A673 (cell line): ENCODE data around the gene OR51V1. TPM values are rescaled to one million over a fixed set of nuclear protein-coding genes. Genes with fewer than 3 reads are reported as not detected.

Experiments
- BruUV-seq: library from RNA; stranded (reverse); fragments of 400-500 nt; replicated peaks from 2 replicates; lab custom pipeline; 2021; lab: Mats Ljungman, UMichigan
- CTCF ChIA-PET: fragments of 300-600 bp; sonication (Branson Sonifier 250); formaldehyde crosslinking; loops from one replicate; lab custom pipeline; 2022; ENCODE audit warnings: antibody characterized with exemption; lab: Charles Lee
- POLR2A ChIA-PET: fragments of 300-600 bp; sonication (Branson Sonifier 250); formaldehyde crosslinking; loops from one replicate; lab custom pipeline; 2022; ENCODE audit warnings: antibody characterized with exemption; ENCODE audit not compliant: low non-redundant PET; lab: Charles Lee
- DNase-seq: peaks from one replicate; pipeline ENCODE4 v3.0.0-alpha.2; 2015; ENCODE audit warnings: low spot score
- H3K27ac ChIP-seq: fragments of 200-600 bp; sonication (generic); 2 replicates; pipeline ENCODE4 v1.5.1; 2016; ENCODE audit warnings: mixed run types, low read depth, mild to moderate bottlenecking, mixed read lengths, antibody characterized with exemption, low read length; ENCODE audit not compliant: poor library complexity, severe bottlenecking
- H3K27me3 ChIP-seq: fragments of 200-600 bp; sonication (generic); replicated peaks from 2 replicates; pipeline ENCODE4 v1.6.1; 2017; ENCODE audit warnings: mixed run types, low read depth, mild to moderate bottlenecking, mixed read lengths, antibody characterized with exemption, low read length; ENCODE audit not compliant: insufficient read depth, poor library complexity
- H3K36me3 ChIP-seq: fragments of 200-600 bp; sonication (generic); 2 replicates; pipeline ENCODE4 v1.6.1; 2016; ENCODE audit warnings: mixed run types, mild to moderate bottlenecking, mixed read lengths, antibody characterized with exemption, low read length; ENCODE audit not compliant: insufficient read depth, poor library complexity, severe bottlenecking
- H3K4me1 ChIP-seq: fragments of 200-600 bp; sonication (generic); 2 replicates; pipeline ENCODE4 v1.6.1; 2017; ENCODE audit warnings: mixed run types, mild to moderate bottlenecking, mixed read lengths, antibody characterized with exemption, low read length; ENCODE audit not compliant: insufficient read depth, poor library complexity, severe bottlenecking
- H3K4me3 ChIP-seq: fragments of 200-600 bp; sonication (generic); 2 replicates; pipeline ENCODE4 v1.5.1; 2016; ENCODE audit warnings: low read depth, mixed run types, mild to moderate bottlenecking, mixed read lengths, low read length; ENCODE audit not compliant: poor library complexity, severe bottlenecking
- H3K9me3 ChIP-seq: fragments of 200-600 bp; sonication (generic); 2 replicates; pipeline ENCODE4 v1.6.1; 2016; ENCODE audit warnings: mixed run types, low read depth, mild to moderate bottlenecking, mixed read lengths, antibody characterized with exemption, low read length; ENCODE audit not compliant: poor library complexity, severe bottlenecking
- EZH2 ChIP-seq: fragments of 200-600 bp; sonication (generic); IDR thresholded peaks from 2 replicates; pipeline ENCODE4 v1.6.1; 2017; ENCODE audit warnings: borderline replicate concordance, low read depth, mild to moderate bottlenecking, mixed read lengths, antibody characterized with exemption, low read length; ENCODE audit not compliant: poor library complexity, severe bottlenecking
- intact Hi-C: fragments of 100-400 bp; cut with micrococcal nuclease; formaldehyde crosslinking; loops from one replicate; pipeline ENCODE4 v1.10.0; 2022; ENCODE audit not compliant: unreplicated experiment
- total RNA-seq: library from RNA; stranded (reverse); gene quantifications from 2 replicates; pipeline ENCODE4 v1.2.3, GENCODE V29; 2021
- TF ChIP-seq, protein P1 (sequence below): fragments of 300-800, 200-600 bp; sonication (generic); conservative IDR thresholded peaks from 2 replicates; pipeline ENCODE4 v1.5.1; 2017; ENCODE audit warnings: low read depth, mild to moderate bottlenecking, antibody characterized with exemption, low read length, moderate library complexity, mixed read lengths

Gene OR51V1
- total RNA-seq, 1 experiment from 2014 or later: not detected

DNA sequence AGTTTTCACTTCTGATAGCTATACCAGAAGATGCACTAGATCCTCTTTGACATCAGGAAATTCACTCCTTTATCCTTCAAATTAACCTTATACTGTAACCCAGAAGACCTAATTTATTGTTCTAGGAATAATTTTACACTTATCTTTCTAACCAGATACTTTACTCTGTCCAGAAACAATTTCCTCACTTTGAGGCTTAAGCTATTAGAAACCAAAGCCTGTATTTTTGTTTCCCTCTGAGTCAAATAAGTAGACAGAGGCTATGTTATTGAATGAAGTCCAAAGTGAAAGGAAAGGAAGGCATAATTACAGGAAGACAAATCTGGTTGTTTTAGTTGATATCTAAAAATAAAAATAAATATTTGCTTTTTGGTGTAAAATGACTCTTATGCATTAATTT is 2.2 kb downstream of the OR51V1 start:
- Histone ChIP-seq H3K4me3 (no peak overlapping the region), H3K4me1 (no peaks in the 10 kb centered on the region), H3K9me3 (no peaks in the 10 kb centered on the region), H3K27me3 (no peaks in the 10 kb centered on the region), H3K36me3 (no peaks in the 10 kb centered on the region), H3K27ac (no peak overlapping the region)
- no peak for DNase-seq
- no TSS peak for BruUV-seq
- intact Hi-C loops: no loop called here
- ChIA-PET POLR2A (no interaction called here), CTCF (no interaction called here)
- TF ChIP-seq, protein P1, sequence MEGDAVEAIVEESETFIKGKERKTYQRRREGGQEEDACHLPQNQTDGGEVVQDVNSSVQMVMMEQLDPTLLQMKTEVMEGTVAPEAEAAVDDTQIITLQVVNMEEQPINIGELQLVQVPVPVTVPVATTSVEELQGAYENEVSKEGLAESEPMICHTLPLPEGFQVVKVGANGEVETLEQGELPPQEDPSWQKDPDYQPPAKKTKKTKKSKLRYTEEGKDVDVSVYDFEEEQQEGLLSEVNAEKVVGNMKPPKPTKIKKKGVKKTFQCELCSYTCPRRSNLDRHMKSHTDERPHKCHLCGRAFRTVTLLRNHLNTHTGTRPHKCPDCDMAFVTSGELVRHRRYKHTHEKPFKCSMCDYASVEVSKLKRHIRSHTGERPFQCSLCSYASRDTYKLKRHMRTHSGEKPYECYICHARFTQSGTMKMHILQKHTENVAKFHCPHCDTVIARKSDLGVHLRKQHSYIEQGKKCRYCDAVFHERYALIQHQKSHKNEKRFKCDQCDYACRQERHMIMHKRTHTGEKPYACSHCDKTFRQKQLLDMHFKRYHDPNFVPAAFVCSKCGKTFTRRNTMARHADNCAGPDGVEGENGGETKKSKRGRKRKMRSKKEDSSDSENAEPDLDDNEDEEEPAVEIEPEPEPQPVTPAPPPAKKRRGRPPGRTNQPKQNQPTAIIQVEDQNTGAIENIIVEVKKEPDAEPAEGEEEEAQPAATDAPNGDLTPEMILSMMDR: no peak
- no peak for TF ChIP-seq EZH2

DNA sequence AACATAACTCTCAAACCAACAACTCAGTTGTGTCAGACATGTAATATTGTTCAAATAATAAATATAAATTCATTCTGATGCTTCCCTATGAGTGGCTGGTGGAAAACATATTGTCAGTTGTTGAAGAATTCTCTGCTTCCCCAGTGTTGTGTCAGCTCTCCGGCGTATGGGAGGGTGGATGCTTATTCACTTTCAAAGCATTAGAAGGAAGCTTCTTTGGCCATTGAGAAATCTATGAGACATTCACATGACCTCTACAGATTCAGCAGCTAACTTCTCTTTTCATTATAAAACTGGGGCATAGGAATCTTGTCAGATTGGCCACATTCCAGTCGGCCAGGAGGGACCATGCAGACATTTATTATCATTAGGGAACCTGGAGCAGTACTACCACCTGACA is 2.9 kb downstream of the OR51V1 start:
- intact Hi-C loops: no loop called here
- no peak for DNase-seq
- H3K4me3 ChIP-seq: no peak overlapping the region
- no peaks in the 10 kb centered on the region for H3K4me1 ChIP-seq
- no peaks in the 10 kb centered on the region for H3K9me3 ChIP-seq
- no peak overlapping the region for H3K27ac ChIP-seq
- H3K27me3 ChIP-seq: no peaks in the 10 kb centered on the region
- no peak for TF ChIP-seq EZH2
- TF ChIP-seq, protein P1: no peak
- CTCF ChIA-PET: no interaction called here
- POLR2A ChIA-PET: no interaction called here
- H3K36me3 ChIP-seq: no peaks in the 10 kb centered on the region
- no TSS peak for BruUV-seq

DNA sequence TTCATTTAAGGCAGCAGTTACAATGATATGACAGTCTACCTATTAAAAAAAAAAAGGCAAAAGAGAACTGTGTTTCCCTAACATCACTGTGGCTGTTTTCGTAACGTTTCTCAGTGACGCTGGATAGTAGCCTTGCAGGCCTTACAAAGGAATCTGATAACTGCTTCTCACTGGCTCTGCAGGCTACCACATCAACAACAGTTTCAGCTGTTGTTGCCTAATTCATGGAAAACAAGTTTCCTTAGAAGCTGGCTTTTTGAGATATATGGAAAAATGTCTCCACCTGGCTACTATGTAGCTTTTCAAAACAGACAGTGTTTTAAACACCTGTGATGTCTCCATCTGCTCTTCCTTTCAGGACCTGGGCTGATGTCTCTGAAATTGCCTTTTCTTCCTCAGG is 3.8 kb downstream of the OR51V1 start:
- Histone ChIP-seq H3K36me3 (no peaks in the 10 kb centered on the region), H3K27me3 (no peaks in the 10 kb centered on the region), H3K4me3 (no peak overlapping the region), H3K9me3 (no peaks in the 10 kb centered on the region), H3K27ac (no peak overlapping the region), H3K4me1 (no peaks in the 10 kb centered on the region)
- DNase-seq: no peak
- POLR2A ChIA-PET: no interaction called here
- intact Hi-C loops: no loop called here
- TF ChIP-seq, protein P1: no peak
- no peak for TF ChIP-seq EZH2
- CTCF ChIA-PET: interaction anchor here (0.7 kb wide), 1 partner anchor 1657 kb away, joined by 3 read pairs; no protein-coding TSS in a partner anchor
- no TSS peak for BruUV-seq
